Measurements from ENCODE around the gene RNF43. TPM values are rescaled to one million over a fixed set of nuclear protein-coding genes. Genes with fewer than 3 reads are reported as not detected.

The RNF43 gene
- total RNA-seq, 1 experiment from 2014 or later = 42.2 TPM

GRCh38 chr17:58416937-58417299, 416 bp downstream of the RNF43 start:
- H3K9ac ChIP-seq (ENCODE audit: low read length) = peak overlapping the region; percentile 80
- peak overlapping the region; percentile 66 to 68 for H3K4me3 ChIP-seq (replicated peaks in 1 of 2; ENCODE audit: low read depth in 1 of 2, low read length in 2 of 2)
- ChIA-PET POLR2A (interaction anchor here (0.8 to 4.6 kb wide), 24 partner anchors 10 to 215 kb away, joined by 3 to 54 read pairs (median 10); partner anchors contain the start of gene SUPT4H1), CTCF (interaction anchor here (0.6 to 2.0 kb wide), 14 partner anchors 8 to 167 kb away, joined by 3 to 33 read pairs (median 6); partner anchors contain the start of gene SUPT4H1), RAD21 (ENCODE audit: low non-redundant PET in 1 of 2, low total read pairs in 2 of 2, uncharacterized antibody in 2 of 2, unreplicated experiment in 2 of 2) (interaction anchor here (0.6 to 1.7 kb wide), 7 partner anchors 11 to 100 kb away, joined by 3 to 25 read pairs (median 6); partner anchors contain the start of gene SUPT4H1 (in 2 of the 2))
- H3K36me3 ChIP-seq (ENCODE audit: control insufficient read depth in 1 of 2, insufficient read depth in 2 of 2, low read length in 2 of 2) = peaks cover 0 to 2% of the 10 kb centered on the region in 2 experiments; a peak in 2 of 4 replicates
- peak; percentile 9; the same call in 1 of the 2 replicates for ATAC-seq
- no peak for TF ChIP-seq ZNF274 (IDR thresholded peaks at IDR 0.05; ENCODE audit: low read depth, low read length)
- TF ChIP-seq MAX (IDR thresholded peaks at IDR 0.05) = no peak
- TF ChIP-seq POLR2A (IDR thresholded peaks at IDR 0.05; ENCODE audit: borderline replicate concordance, extremely low read depth, insufficient read depth, insufficient read length) = no peak
- no peak for TF ChIP-seq CTCF (IDR thresholded peaks at IDR 0.05 in 2 of 3, conservative IDR thresholded peaks at IDR 0.05 in 1 of 3; ENCODE audit: borderline replicate concordance in 1 of 3, insufficient read depth in 1 of 3, low read depth in 2 of 3, low read length in 2 of 3)
- no peak for TF ChIP-seq TCF7L2 (IDR thresholded peaks at IDR 0.05; ENCODE audit: borderline replicate concordance, extremely low read depth, insufficient read depth, insufficient read length)
- TF ChIP-seq RAD21 (IDR thresholded peaks at IDR 0.05; ENCODE audit: low read depth) = no peak
- TF ChIP-seq SIN3A (IDR thresholded peaks at IDR 0.05; ENCODE audit: low read depth) = no peak
- TF ChIP-seq EZH2 (IDR thresholded peaks at IDR 0.05) = no peak
- no peak for TF ChIP-seq SRF (IDR thresholded peaks at IDR 0.05; ENCODE audit: low read depth)
- TF ChIP-seq FOSL1 (IDR thresholded peaks at IDR 0.05; ENCODE audit: low read depth) = no peak
- no peak overlapping the region for H2AFZ ChIP-seq (ENCODE audit: low read depth, low read length, poor library complexity, severe bottlenecking)
- peaks cover 62 to 75% of the 10 kb centered on the region in 2 experiments for H3K4me1 ChIP-seq (ENCODE audit: control insufficient read depth in 1 of 2, insufficient read depth in 2 of 2, low read length in 2 of 2)
- no peaks in the 10 kb centered on the region for H3K9me3 ChIP-seq (ENCODE audit: control insufficient read depth in 1 of 2, insufficient read depth in 1 of 2, low read depth in 1 of 2, low read length in 2 of 2)
- no peaks in the 10 kb centered on the region for H4K20me1 ChIP-seq (ENCODE audit: insufficient read depth)
- H3K27ac ChIP-seq (ENCODE audit: low read depth, low read length) = peak overlapping the region; percentile 78
- BruUV-seq (replicated peaks) = TSS peak; percentile 69
- DNase-seq (ENCODE audit: low read depth, low spot score) = no peak
- intact Hi-C loops (cut with micrococcal nuclease) = loop anchor here (1.0 kb wide), 2 partner anchors 65 to 100 kb away; partner anchors contain the start of gene SUPT4H1
- no peaks in the 10 kb centered on the region for H3K27me3 ChIP-seq (ENCODE audit: insufficient read depth, low read length)
- no peaks in the 10 kb centered on the region for H3K9me2 ChIP-seq (ENCODE audit: insufficient read depth)
- H3K4me2 ChIP-seq (ENCODE audit: low read length) = peak overlapping the region; percentile 86
- H3K79me2 ChIP-seq (ENCODE audit: insufficient read depth, low read length) = peaks cover 54% of the 10 kb centered on the region
